ENCODE data around the gene LHFPL2.

The LHFPL2 gene

GRCh38 chr5:78530342-78531096 is 118.1 kb downstream of the LHFPL2 start:
- in situ Hi-C loops (cut with MboI; ENCODE audit: low sequenced_read_pairs): no loop called here

DNA sequence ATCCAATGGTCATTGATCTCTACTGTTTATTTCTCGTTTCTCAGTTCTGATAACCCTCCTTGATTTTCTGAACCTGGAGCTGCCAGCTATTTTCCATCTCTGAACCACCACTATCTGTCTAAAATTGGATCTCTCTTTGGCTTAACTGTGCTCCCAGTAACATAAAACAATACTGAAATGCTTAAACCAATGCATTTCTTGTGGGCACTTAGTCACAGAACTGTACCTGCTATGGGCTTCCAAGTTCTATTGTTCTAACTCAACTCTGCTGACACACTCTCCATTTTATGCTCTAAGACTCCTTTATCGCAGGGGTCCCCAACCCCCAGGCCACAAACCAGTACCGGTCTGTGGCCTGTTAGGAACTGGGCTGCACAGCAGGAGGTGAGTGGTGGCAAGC is 120.6 kb downstream of the LHFPL2 start:
- in situ Hi-C loops (cut with MboI; ENCODE audit: low sequenced_read_pairs): no loop called here

GRCh38 chr5:78527054-78527859 is 121.3 kb downstream of the LHFPL2 start:
- in situ Hi-C loops (cut with MboI; ENCODE audit: low sequenced_read_pairs): no loop called here

DNA sequence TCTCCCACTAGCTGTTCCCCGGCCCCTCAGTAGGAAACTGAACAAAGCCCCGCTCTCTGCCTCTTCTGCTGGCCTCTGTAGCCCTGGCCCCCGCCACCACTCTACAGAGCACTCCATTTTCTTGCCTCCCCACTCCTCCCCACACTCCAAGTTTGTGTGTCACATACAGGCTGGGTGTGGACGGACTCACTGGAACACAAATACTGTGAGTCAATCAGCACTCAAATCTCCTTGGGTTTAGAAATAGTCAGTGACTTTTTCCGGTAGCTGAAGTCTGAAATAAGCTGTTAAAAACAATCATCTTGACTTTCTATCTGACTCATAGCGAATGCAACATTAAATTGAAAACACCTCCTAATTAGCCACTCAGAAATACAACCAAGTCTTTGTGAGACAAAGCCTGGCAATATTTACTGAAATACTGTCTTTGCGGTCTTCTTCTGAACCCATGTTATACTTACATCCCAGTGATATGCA is 122.5 kb downstream of the LHFPL2 start:
- in situ Hi-C loops (cut with MboI; ENCODE audit: low sequenced_read_pairs): no loop called here

DNA sequence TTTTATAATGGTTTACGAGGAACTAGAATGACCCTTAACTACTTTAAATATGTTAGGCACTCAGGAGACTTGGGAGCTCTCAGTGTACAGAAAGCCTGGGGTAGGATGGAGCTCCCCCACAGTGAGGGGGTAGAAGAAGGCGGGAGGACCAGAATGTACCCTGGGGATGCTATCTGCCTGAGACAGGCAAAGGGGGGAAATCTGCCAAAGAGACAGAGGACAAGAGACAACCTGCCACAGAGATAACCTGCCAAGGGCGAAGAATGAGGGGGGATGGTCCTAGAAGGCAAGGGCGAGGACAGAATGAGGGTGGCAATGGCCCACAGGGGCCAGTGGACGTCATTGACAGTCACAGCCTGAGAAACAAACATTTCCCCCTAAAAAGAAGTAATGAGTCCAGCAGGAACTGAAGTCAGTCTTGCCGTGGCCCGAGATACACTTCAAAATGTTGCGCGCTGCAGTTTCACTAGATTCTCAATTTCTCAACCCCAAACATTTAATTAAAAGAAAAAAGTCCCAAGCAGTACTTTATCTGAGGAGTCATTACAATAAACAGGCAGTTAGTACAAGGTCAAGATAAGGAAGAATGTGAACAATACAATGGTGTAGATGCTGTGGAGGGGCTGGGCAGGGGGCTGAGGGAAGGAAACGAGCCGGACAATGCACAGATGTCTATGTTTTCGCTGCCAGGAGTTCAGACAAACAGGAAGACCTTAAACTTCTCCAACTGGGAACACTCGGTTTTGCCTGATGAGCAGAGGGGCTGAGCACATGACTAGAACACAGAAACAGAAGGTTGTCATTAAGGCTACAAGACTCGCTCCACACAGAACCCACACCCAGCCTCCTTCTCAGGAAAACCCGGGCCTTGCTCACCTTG is 125.0 kb downstream of the LHFPL2 start:
- in situ Hi-C loops (cut with MboI; ENCODE audit: low sequenced_read_pairs): no loop called here

GRCh38 chr5:78522476-78523260 is 125.9 kb downstream of the LHFPL2 start:
- in situ Hi-C loops (cut with MboI; ENCODE audit: low sequenced_read_pairs): no loop called here

DNA sequence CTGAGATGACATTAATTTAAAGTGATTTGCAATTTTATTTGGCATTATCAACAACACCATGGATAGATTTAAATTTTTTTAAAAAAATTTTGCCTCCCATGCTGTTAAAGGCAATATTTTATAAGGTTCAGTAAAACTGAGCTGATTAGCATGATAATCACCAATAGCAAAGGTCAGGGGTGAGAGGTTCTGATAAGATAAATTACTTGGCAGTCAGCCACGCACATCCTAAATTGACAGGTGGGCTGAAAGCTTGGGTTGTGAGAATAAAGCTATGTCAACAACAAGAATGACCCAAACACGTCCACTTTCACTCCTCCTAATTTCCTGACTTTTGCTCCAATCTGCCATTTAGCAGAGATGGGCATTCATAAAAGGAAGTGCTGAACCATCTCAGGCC is 127.1 kb downstream of the LHFPL2 start:
- in situ Hi-C loops (cut with MboI; ENCODE audit: low sequenced_read_pairs): no loop called here

GRCh38 chr5:78519198-78519941 is 129.2 kb downstream of the LHFPL2 start:
- in situ Hi-C loops (cut with MboI; ENCODE audit: low sequenced_read_pairs): no loop called here

- in situ Hi-C loops (cut with MboI; ENCODE audit: low sequenced_read_pairs): no loop called here
Observed at GRCh38 chr5:78518365-78519197, 130.0 kb downstream of the LHFPL2 start.

GRCh38 chr5:78515670-78516069 is 132.9 kb downstream of the LHFPL2 start:
- in situ Hi-C loops (cut with MboI; ENCODE audit: low sequenced_read_pairs): no loop called here

DNA sequence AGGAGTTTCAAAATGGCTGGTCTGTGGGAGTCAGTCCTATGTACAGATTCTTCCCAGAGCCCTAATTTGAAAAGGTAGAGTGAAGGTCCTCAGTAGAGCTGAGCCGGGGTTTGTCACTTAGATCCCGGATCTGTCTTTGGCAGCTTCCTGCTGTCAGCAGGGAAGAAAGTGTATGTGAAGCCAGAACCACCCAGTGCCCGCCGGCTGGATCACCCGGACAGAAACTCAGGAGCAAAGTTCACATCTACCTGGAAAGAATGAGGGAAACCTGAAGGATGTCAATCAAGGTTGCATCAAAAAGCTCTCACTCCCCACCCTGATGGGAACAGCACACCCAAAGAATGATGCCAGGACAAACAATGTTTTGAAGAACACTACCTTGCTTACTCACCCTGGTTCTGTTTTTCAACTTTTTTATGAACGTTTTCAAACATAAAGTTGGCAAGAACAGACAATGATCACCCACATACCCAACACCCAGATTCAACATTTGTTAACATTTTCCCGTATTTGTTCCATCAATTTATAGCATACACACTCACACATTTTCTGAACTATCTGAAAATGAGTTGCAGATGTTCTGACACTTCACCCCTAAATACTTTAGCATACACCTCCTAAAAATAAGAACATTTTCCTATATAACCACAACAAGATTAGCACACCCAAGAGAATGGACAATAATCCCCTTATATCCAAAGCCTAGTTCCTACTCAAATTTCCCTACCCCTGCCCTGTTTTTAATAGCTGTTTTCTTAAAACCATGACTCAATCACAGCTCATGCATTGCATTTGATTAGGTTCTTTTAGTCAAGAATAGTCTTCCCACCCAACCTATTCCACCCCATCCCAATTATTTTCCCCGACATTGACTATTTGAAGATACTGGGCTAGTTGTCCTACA is 133.9 kb downstream of the LHFPL2 start:
- in situ Hi-C loops (cut with MboI; ENCODE audit: low sequenced_read_pairs): no loop called here

DNA sequence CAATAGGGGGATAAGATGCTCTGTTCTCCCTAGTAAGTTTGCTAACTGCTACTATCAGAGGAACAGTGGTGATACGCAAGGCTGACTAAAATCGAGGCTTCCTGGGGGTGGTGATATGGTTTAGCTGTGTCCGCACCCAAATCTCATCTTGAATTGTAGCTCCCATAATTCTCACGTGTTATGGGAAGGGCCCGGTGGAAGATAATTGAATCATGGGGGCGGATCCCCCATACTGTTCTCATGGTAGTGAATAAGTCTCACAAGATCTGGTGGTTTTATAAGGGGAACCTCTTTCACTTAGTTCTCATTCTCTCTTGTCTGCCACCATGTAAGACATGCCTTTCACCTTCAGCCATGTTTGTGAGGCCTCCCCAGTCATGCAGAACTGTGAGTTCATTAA is 135.1 kb downstream of the LHFPL2 start:
- in situ Hi-C loops (cut with MboI; ENCODE audit: low sequenced_read_pairs): no loop called here

GRCh38 chr5:78512435-78512834 is 136.1 kb downstream of the LHFPL2 start:
- in situ Hi-C loops (cut with MboI; ENCODE audit: low sequenced_read_pairs): no loop called here

- in situ Hi-C loops (cut with MboI; ENCODE audit: low sequenced_read_pairs): no loop called here
Observed at GRCh38 chr5:78511121-78511906, 137.3 kb downstream of the LHFPL2 start.

DNA sequence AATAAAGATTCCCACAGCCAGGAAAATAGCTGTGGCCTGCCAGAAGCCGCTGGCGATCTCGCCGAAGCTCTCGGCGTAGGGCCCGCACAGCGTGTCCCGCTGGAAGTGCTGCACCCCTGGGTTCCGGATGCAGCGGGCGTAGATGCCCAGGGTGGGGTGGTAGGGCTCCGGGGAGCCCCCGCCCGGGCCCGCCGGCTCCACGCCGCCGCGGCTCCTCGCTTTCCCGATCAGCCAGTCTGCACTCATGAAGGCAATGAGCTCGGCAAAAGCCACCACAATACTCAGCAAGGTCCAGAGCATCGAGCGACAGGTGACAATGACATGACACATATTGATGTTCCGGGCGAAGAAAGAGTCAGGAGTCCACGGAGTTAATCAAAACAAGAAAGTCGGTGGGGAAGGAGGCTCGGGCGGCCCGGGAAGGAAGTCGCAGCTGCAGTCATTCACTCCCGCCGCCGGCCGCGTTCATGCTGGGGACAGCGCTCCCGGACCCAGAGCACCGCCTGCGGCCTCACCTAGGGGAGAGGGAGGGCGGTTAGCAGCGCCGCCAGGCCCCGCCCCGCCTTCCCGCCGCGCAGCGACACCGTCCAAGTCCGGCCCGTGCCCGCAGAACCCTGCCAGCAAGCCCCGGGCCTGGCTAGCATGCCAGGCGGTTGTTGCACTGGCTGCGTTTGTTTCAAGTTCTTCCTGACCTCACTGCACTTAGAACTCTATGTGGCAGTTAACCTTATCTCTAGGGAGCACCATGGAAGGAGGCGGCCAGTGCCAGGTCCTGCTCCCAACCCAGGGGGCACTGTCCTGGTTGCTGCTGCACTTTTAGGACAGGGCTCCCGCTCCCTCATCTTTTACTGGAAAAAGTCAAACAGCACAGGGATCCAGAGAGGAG is 138.4 kb downstream of the LHFPL2 start:
- in situ Hi-C loops (cut with MboI; ENCODE audit: low sequenced_read_pairs): no loop called here

Measured in HL-60/S4 treated with phorbol 12-myristate 13-acetate at 8.2 ng/mL for 4 days and 3 days (cell line).